ENCODE measurements around the gene ARSA.
"Not testable (repeated sequence)": the region's sequence is repeated elsewhere in the genome, so short reads cannot be mapped to it uniquely, and the experiment has no call there.

The ARSA gene

GRCh38 chr22:50665738-50666137 lies 37.8 kb upstream of the ARSA start:
- H3K4me3 ChIP-seq (ENCODE audit: low read length), result no peak overlapping the region
- DNase-seq (ENCODE audit: low read depth), result no peak
- TF ChIP-seq CTCF (IDR thresholded peaks at IDR 0.05; ENCODE audit: insufficient read depth, low read depth, low read length, missing control alignments), result no peak

GRCh38 chr22:50665212-50665611 lies 37.3 kb upstream of the ARSA start:
- DNase-seq (ENCODE audit: low read depth), result no peak
- TF ChIP-seq CTCF (IDR thresholded peaks at IDR 0.05; ENCODE audit: insufficient read depth, low read depth, low read length, missing control alignments), result no peak
- H3K4me3 ChIP-seq (ENCODE audit: low read length), result no peak overlapping the region

- no peak for DNase-seq (ENCODE audit: low read depth)
- no peak overlapping the region for H3K4me3 ChIP-seq (ENCODE audit: low read length)
- no peak for TF ChIP-seq CTCF (IDR thresholded peaks at IDR 0.05; ENCODE audit: insufficient read depth, low read depth, low read length, missing control alignments)
These were observed 32.4 kb upstream of the ARSA start for GRCh38 chr22:50660306-50660705.

GRCh38 chr22:50659711-50660110 lies 31.8 kb upstream of the ARSA start:
- not testable (repeated sequence) for H3K4me3 ChIP-seq (ENCODE audit: low read length); DNase-seq (ENCODE audit: low read depth)

- TF ChIP-seq CTCF (IDR thresholded peaks at IDR 0.05; ENCODE audit: insufficient read depth, low read depth, low read length, missing control alignments), result no peak
- DNase-seq (ENCODE audit: low read depth), result no peak
These were observed 30.0 kb upstream of the ARSA start for GRCh38 chr22:50657925-50658324.

GRCh38 chr22:50656122-50657070 lies 28.4 kb upstream of the ARSA start:
- no peak for TF ChIP-seq CTCF (IDR thresholded peaks at IDR 0.05; ENCODE audit: insufficient read depth, low read depth, low read length, missing control alignments)
- H3K4me3 ChIP-seq (ENCODE audit: low read length), result no peak overlapping the region
- peak; percentile 43 for DNase-seq (ENCODE audit: low read depth)

More at GRCh38 chr22:50657925-50658324, 30.0 kb upstream of the ARSA start:
- no peak overlapping the region for H3K4me3 ChIP-seq (ENCODE audit: low read length)

DNA sequence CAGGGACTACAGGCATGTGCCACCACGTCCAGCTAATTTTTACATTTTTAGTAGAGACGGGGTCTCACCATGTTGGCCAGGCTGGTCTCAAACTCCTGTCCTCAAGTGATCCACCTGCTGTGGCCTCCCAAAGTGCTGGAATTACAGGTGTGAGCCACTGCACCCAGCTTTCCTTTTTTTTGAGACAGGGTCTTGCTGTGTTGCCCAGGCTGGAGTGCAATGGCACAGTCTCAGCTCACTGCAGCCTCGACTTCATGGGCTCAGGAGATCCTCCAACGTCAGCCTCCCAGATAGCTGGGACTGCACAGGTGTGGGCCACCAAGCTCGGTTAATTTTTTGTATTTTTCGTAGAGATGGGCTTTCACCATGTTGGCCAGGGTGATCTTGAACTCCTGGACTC lies 26.7 kb upstream of the ARSA start:
- H3K4me3 ChIP-seq (ENCODE audit: low read length); DNase-seq (ENCODE audit: low read depth): not testable (repeated sequence)

GRCh38 chr22:50653256-50653655 lies 25.3 kb upstream of the ARSA start:
- DNase-seq (ENCODE audit: low read depth), result no peak
- TF ChIP-seq CTCF (IDR thresholded peaks at IDR 0.05; ENCODE audit: insufficient read depth, low read depth, low read length, missing control alignments), result no peak
- no peak overlapping the region for H3K4me3 ChIP-seq (ENCODE audit: low read length)

DNA sequence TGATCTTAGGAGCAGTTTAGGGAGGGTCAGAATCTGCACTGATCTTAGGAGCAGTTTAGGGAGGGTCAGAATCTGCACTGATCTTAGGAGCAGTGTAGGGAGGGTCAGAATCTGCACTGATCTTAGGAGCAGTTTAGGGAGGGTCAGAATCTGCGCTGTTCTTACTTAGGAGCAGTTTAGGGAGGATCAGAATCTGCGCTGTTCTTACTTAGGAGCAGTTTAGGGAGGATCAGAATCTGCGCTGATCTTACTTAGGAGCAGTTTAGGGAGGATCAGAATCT lies 15.8 kb upstream of the ARSA start:
- DNase-seq (ENCODE audit: low read depth); H3K4me3 ChIP-seq (ENCODE audit: low read length): not testable (repeated sequence)

- not testable (repeated sequence) for DNase-seq (ENCODE audit: low read depth); H3K4me3 ChIP-seq (ENCODE audit: low read length)
These were observed 15.3 kb upstream of the ARSA start for GRCh38 chr22:50643021-50643820.
